HG02943 (cell line): ENCODE measurements around the gene PRKD1.
"Not testable (repeated sequence)": the region's sequence is repeated elsewhere in the genome, so short reads cannot be mapped to it uniquely, and the experiment has no call there.

ENCODE experiments used
- ATAC-seq: cut with Tn5 transposase; IDR thresholded peaks from one replicate; pipeline ENCODE4 v1.9.1; 2021; ENCODE audit warnings: mild to moderate bottlenecking, low read depth, moderate library complexity; ENCODE audit not compliant: unreplicated experiment

The PRKD1 gene

GRCh38 chr14:29752221-29752923, 175.3 kb downstream of the PRKD1 start:
- no peak for ATAC-seq

GRCh38 chr14:29749829-29750228, 177.8 kb downstream of the PRKD1 start:
- no peak for ATAC-seq

GRCh38 chr14:29749327-29749726, 178.3 kb downstream of the PRKD1 start:
- ATAC-seq, result no peak

GRCh38 chr14:29745863-29746262, 181.8 kb downstream of the PRKD1 start:
- ATAC-seq, result no peak

- ATAC-seq, result no peak
Observed at GRCh38 chr14:29743531-29743930, 184.1 kb downstream of the PRKD1 start.

- no peak for ATAC-seq
Observed at GRCh38 chr14:29741909-29742401, 185.7 kb downstream of the PRKD1 start.

GRCh38 chr14:29740491-29740890, 187.2 kb downstream of the PRKD1 start:
- ATAC-seq, result no peak

GRCh38 chr14:29738950-29739349, 188.7 kb downstream of the PRKD1 start:
- ATAC-seq, result no peak

GRCh38 chr14:29738056-29738455, 189.6 kb downstream of the PRKD1 start:
- no peak for ATAC-seq

GRCh38 chr14:29735459-29735858, 192.2 kb downstream of the PRKD1 start:
- no peak for ATAC-seq

GRCh38 chr14:29734732-29735131, 192.9 kb downstream of the PRKD1 start:
- no peak for ATAC-seq

GRCh38 chr14:29726560-29727331, 200.9 kb downstream of the PRKD1 start:
- not testable (repeated sequence) for ATAC-seq

- ATAC-seq, result no peak
Observed at GRCh38 chr14:29724991-29725390, 202.7 kb downstream of the PRKD1 start.

GRCh38 chr14:29722831-29723230, 204.8 kb downstream of the PRKD1 start:
- ATAC-seq, result no peak

- no peak for ATAC-seq
Observed at GRCh38 chr14:29721586-29721985, 206.1 kb downstream of the PRKD1 start.

GRCh38 chr14:29717901-29718300, 209.7 kb downstream of the PRKD1 start:
- no peak for ATAC-seq

- ATAC-seq, result no peak
Observed at GRCh38 chr14:29716150-29716549, 211.5 kb downstream of the PRKD1 start.

GRCh38 chr14:29712601-29713000, 215.0 kb downstream of the PRKD1 start:
- ATAC-seq, result no peak

GRCh38 chr14:29710015-29710414, 217.6 kb downstream of the PRKD1 start:
- no peak for ATAC-seq

GRCh38 chr14:29709490-29709889, 218.2 kb downstream of the PRKD1 start:
- no peak for ATAC-seq

GRCh38 chr14:29706700-29707099, 220.9 kb downstream of the PRKD1 start:
- ATAC-seq, result no peak

- no peak for ATAC-seq
Observed at GRCh38 chr14:29705801-29706200, 221.8 kb downstream of the PRKD1 start.
